ENCODE results near the gene ADGRD2. TPM values are rescaled to one million over a fixed set of nuclear protein-coding genes. Genes with fewer than 3 reads are reported as not detected.

Gene ADGRD2
- total RNA-seq, 1 experiment from 2014 or later, result not detected

DNA sequence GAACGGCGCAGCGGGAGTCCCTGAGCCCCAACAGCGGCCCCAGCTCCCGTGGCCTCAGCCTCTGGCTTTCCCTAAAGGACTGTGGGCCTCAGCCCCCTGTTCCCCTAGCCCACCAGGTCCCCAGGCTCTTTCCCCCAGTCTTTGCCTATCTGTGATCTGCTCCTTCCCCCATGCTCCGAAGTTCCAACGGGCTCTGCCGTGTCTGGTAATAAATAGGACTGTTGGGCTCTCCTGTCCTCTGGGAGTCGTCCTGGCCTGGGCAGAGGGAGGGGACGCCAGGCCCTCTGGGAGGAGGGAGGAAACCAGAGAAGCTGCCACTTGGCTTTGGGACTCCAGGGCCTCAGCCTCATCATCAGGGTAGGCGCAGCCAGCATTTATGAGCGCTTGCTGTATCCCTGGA is 28.1 kb downstream of the ADGRD2 start:
- H3K4me3 ChIP-seq (ENCODE audit: low read depth, low read length, poor library complexity, severe bottlenecking), result no peak overlapping the region
- TF ChIP-seq, protein P1, sequence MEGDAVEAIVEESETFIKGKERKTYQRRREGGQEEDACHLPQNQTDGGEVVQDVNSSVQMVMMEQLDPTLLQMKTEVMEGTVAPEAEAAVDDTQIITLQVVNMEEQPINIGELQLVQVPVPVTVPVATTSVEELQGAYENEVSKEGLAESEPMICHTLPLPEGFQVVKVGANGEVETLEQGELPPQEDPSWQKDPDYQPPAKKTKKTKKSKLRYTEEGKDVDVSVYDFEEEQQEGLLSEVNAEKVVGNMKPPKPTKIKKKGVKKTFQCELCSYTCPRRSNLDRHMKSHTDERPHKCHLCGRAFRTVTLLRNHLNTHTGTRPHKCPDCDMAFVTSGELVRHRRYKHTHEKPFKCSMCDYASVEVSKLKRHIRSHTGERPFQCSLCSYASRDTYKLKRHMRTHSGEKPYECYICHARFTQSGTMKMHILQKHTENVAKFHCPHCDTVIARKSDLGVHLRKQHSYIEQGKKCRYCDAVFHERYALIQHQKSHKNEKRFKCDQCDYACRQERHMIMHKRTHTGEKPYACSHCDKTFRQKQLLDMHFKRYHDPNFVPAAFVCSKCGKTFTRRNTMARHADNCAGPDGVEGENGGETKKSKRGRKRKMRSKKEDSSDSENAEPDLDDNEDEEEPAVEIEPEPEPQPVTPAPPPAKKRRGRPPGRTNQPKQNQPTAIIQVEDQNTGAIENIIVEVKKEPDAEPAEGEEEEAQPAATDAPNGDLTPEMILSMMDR (conservative IDR thresholded peaks at IDR 0.05; ENCODE audit: low read depth, low read length), result no peak
- TF ChIP-seq EZH2 (IDR thresholded peaks at IDR 0.05; ENCODE audit: borderline replicate concordance, low read depth, low read length, poor library complexity, severe bottlenecking), result no peak
- CTCF ChIA-PET, result no interaction called here

DNA sequence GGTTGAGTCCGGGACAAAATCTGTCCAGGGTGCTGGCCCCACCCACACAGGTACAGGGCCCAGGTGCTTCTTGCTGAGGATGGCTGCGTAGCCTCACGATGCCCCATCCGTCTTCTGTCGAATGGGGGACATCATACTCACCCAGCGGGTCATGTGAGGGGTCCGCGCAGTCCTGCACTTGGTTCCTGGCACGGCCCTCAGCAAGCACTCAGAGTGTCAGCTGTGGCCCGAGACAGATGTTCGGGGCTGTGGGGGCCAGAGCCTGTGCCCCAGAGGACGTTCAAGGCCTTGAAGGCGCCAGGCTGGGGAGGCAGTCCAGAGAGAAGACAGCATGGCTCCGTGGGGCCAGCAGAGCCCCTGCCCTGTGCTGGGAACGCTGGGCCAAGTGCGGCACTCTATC is 29.1 kb downstream of the ADGRD2 start:
- no peaks in the 10 kb centered on the region for H3K27me3 ChIP-seq (replicated peaks; ENCODE audit: insufficient read depth, low read depth, low read length, poor library complexity)
- ChIA-PET POLR2A (ENCODE audit: low non-redundant PET) (no interaction called here), CTCF (interaction anchor here (0.6 kb wide), 1 partner anchor 58 kb away, joined by 13 read pairs; no protein-coding TSS in a partner anchor)
- intact Hi-C loops (cut with micrococcal nuclease; ENCODE audit: unreplicated experiment), result no loop called here
- no peaks in the 10 kb centered on the region for H3K9me3 ChIP-seq (ENCODE audit: low read depth, low read length, poor library complexity, severe bottlenecking)
- DNase-seq (ENCODE audit: low spot score), result no peak
- no peaks in the 10 kb centered on the region for H3K36me3 ChIP-seq (ENCODE audit: insufficient read depth, low read length, poor library complexity, severe bottlenecking)
- no TSS peak for BruUV-seq (replicated peaks)
- no peak overlapping the region for H3K27ac ChIP-seq (ENCODE audit: low read depth, low read length, poor library complexity, severe bottlenecking)
- peaks cover 19% of the 10 kb centered on the region for H3K4me1 ChIP-seq (ENCODE audit: insufficient read depth, low read length, poor library complexity, severe bottlenecking)
- no peak overlapping the region for H3K4me3 ChIP-seq (ENCODE audit: low read depth, low read length, poor library complexity, severe bottlenecking)
- TF ChIP-seq, protein P1 (conservative IDR thresholded peaks at IDR 0.05; ENCODE audit: low read depth, low read length), result no peak
- TF ChIP-seq EZH2 (IDR thresholded peaks at IDR 0.05; ENCODE audit: borderline replicate concordance, low read depth, low read length, poor library complexity, severe bottlenecking), result no peak

More for the DNA sequence above, 28.1 kb downstream of the ADGRD2 start:
- BruUV-seq (replicated peaks), result no TSS peak
- Histone ChIP-seq H3K9me3 (ENCODE audit: low read depth, low read length, poor library complexity, severe bottlenecking) (no peaks in the 10 kb centered on the region), H3K36me3 (ENCODE audit: insufficient read depth, low read length, poor library complexity, severe bottlenecking) (no peaks in the 10 kb centered on the region), H3K4me1 (ENCODE audit: insufficient read depth, low read length, poor library complexity, severe bottlenecking) (peaks cover 19% of the 10 kb centered on the region), H3K27ac (ENCODE audit: low read depth, low read length, poor library complexity, severe bottlenecking) (no peak overlapping the region), H3K27me3 (replicated peaks; ENCODE audit: insufficient read depth, low read depth, low read length, poor library complexity) (no peaks in the 10 kb centered on the region)
- intact Hi-C loops (cut with micrococcal nuclease; ENCODE audit: unreplicated experiment), result no loop called here
- DNase-seq (ENCODE audit: low spot score), result no peak
- POLR2A ChIA-PET (ENCODE audit: low non-redundant PET), result no interaction called here

DNA sequence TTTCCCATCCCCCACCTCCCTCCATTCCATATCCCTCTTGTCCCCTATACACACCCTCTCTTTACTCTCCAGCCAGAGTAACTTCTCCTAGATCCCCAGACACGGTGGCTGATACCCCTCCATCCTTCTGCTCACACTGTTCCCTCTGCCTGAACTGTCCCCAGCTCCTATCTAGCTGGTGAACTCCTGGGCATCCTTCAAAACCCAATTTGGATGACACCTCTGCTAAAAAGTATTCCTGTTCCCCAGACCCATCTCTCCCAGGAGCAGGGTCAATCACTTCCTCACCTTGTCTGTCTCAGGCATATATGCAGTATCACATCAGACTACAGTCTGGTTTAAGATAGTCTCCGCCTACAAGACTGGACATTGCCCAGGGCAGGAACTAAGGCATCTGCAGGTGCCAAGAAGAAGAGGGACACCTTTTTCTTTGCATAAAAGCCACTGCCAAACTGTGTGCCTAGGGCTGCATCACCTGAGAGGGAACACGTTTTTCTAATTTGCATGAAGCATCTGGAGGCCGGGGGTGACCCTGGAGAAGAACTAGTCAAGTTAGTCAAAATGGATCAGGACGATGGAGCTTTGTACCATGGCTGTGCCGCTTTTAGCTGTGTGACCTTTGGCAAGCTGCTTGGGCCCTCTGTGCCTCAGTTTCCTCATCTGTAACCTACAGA is 29.8 kb downstream of the ADGRD2 start:
- Histone ChIP-seq H3K4me3 (ENCODE audit: low read depth, low read length, poor library complexity, severe bottlenecking) (no peak overlapping the region), H3K27me3 (replicated peaks; ENCODE audit: insufficient read depth, low read depth, low read length, poor library complexity) (no peaks in the 10 kb centered on the region), H3K9me3 (ENCODE audit: low read depth, low read length, poor library complexity, severe bottlenecking) (no peaks in the 10 kb centered on the region), H3K36me3 (ENCODE audit: insufficient read depth, low read length, poor library complexity, severe bottlenecking) (no peaks in the 10 kb centered on the region), H3K4me1 (ENCODE audit: insufficient read depth, low read length, poor library complexity, severe bottlenecking) (peaks cover 19% of the 10 kb centered on the region), H3K27ac (ENCODE audit: low read depth, low read length, poor library complexity, severe bottlenecking) (no peak overlapping the region)
- no TSS peak for BruUV-seq (replicated peaks)
- TF ChIP-seq, protein P1 (conservative IDR thresholded peaks at IDR 0.05; ENCODE audit: low read depth, low read length), result no peak
- TF ChIP-seq EZH2 (IDR thresholded peaks at IDR 0.05; ENCODE audit: borderline replicate concordance, low read depth, low read length, poor library complexity, severe bottlenecking), result no peak
- DNase-seq (ENCODE audit: low spot score), result no peak
- POLR2A ChIA-PET (ENCODE audit: low non-redundant PET), result no interaction called here
- CTCF ChIA-PET, result interaction anchor here (0.6 kb wide), 1 partner anchor 57 kb away, joined by 13 read pairs; no protein-coding TSS in a partner anchor
- intact Hi-C loops (cut with micrococcal nuclease; ENCODE audit: unreplicated experiment), result no loop called here

All from A673 (cell line).